Liver (tissue), 9 donors: ENCODE data around the gene CORO1A. TPM values are rescaled to one million over a fixed set of nuclear protein-coding genes. Genes with fewer than 3 reads are reported as not detected.

Source experiments
- DNase-seq: peaks from one replicate; pipeline ENCODE4 v3.0.0-alpha.2; 2017; ENCODE audit warnings: low spot score
- H3K27ac ChIP-seq, 2 donors: one replicate each; pipeline ENCODE4 v1.7.0; 2013; ENCODE audit warnings: inconsistent platforms in 2 of 2, low read length in 2 of 2, control low read depth in 1 of 2, low read depth in 1 of 2, mild to moderate bottlenecking in 1 of 2
- H3K27me3 ChIP-seq, 4 donors: one replicate each; pipeline versions ENCODE4 v1.6.1 to v1.7.0; 2013; ENCODE audit warnings: low read length in 3 of 4, inconsistent platforms in 1 of 4, mild to moderate bottlenecking in 1 of 4, moderate library complexity in 1 of 4; ENCODE audit not compliant: control insufficient read depth in 4 of 4, insufficient read depth in 4 of 4
- H3K36me3 ChIP-seq, 4 donors: one replicate each; pipeline versions ENCODE4 v1.6.1 to v1.7.0; 2013; ENCODE audit warnings: low read length in 3 of 4, mild to moderate bottlenecking in 3 of 4, low read depth in 1 of 4, moderate library complexity in 1 of 4; ENCODE audit not compliant: control insufficient read depth in 4 of 4, insufficient read depth in 3 of 4
- H3K4me1 ChIP-seq, 4 donors: one replicate each; pipeline versions ENCODE4 v1.6.1 to v1.7.0; 2013; ENCODE audit warnings: low read length in 3 of 4, mild to moderate bottlenecking in 3 of 4, moderate library complexity in 1 of 4; ENCODE audit not compliant: control insufficient read depth in 4 of 4, insufficient read depth in 4 of 4
- H3K4me3 ChIP-seq, 3 donors: one replicate each; pipeline versions ENCODE4 v1.6.1 to v1.7.0; 2013; ENCODE audit warnings: low read length in 3 of 3, control low read depth in 1 of 3, low read depth in 1 of 3, mild to moderate bottlenecking in 1 of 3
- H3K9ac ChIP-seq, 2 donors: one replicate each; pipeline ENCODE4 v1.7.0; 2013; ENCODE audit warnings: low read length in 2 of 2, mild to moderate bottlenecking in 2 of 2, moderate library complexity in 2 of 2, control low read depth in 1 of 2, low read depth in 1 of 2
- H3K9me3 ChIP-seq, 4 donors: one replicate each; pipeline versions ENCODE4 v1.6.1 to v1.7.0; 2013; ENCODE audit warnings: low read length in 3 of 4; ENCODE audit not compliant: control insufficient read depth in 4 of 4
- CTCF ChIP-seq: fragments of 150-350 bp; IDR thresholded peaks from 2 replicates; pipeline ENCODE4 v1.5.1; 2017; ENCODE audit warnings: improper control_type of control experiment, low read depth, low read length; ENCODE audit not compliant: missing input control
- EGR1 ChIP-seq, 2 donors: IDR thresholded peaks; 2 replicates each; pipeline ENCODE4 v1.6.1; 2016 to 2018; ENCODE audit warnings: antibody characterized with exemption in 2 of 2, low read depth in 2 of 2
- HNF4A ChIP-seq, 2 donors: conservative IDR thresholded peaks; 2 replicates each; pipeline ENCODE4 v1.6.1; 2016; ENCODE audit warnings: antibody characterized with exemption in 2 of 2, mild to moderate bottlenecking in 2 of 2
- HNF4G ChIP-seq: IDR thresholded peaks from 2 replicates; pipeline ENCODE4 v1.6.1; 2016; ENCODE audit warnings: antibody characterized with exemption
- MAX ChIP-seq: IDR thresholded peaks from 2 replicates; pipeline ENCODE4 v1.6.1; 2016; ENCODE audit warnings: antibody characterized with exemption
- NR2F2 ChIP-seq: IDR thresholded peaks from 2 replicates; pipeline ENCODE4 v1.6.1; 2016; ENCODE audit warnings: antibody characterized with exemption
- RAD21 ChIP-seq, 2 donors: IDR thresholded peaks; 2 replicates each; pipeline ENCODE4 v1.6.1; 2016; ENCODE audit warnings: antibody characterized with exemption in 2 of 2, mild to moderate bottlenecking in 2 of 2
- REST ChIP-seq: IDR thresholded peaks from 2 replicates; pipeline ENCODE4 v1.6.1; 2016; ENCODE audit warnings: antibody characterized with exemption, mild to moderate bottlenecking
- RXRA ChIP-seq, 2 donors: IDR thresholded peaks; 2 replicates each; pipeline ENCODE4 v1.6.1; 2017 to 2018; ENCODE audit warnings: antibody characterized with exemption in 2 of 2, mild to moderate bottlenecking in 1 of 2
- ZBTB33 ChIP-seq: IDR thresholded peaks from 2 replicates; pipeline ENCODE4 v1.6.1; 2016; ENCODE audit warnings: antibody characterized with exemption
- WGBS: extraction: QIAGEN DNeasy Blood & Tissue Kit; methylation state at CpG from one replicate; pipeline ENCODE4 v1.1.7; 2013; 5-methylcytosine and 5-hydroxymethylcytosine counted together
- polyA plus RNA-seq, 2 donors: library from polyadenylated mRNA; stranded (reverse) in 1 of 2; unstranded in 1 of 2; fragments of 200-250 nt in 1 of 2; fragments of >200 nt in 1 of 2; fragmentation: Nextera tagmentation in 1 of 2; extraction: Ambion mirVana in 1 of 2; gene quantifications; one replicate each; pipeline versions ENCODE4 v1.2.1 to v1.2.3, GENCODE V29; 2013 to 2015
- total RNA-seq, 2 donors: library from RNA; depleted of rRNA; stranded (reverse); fragments of >200 nt; gene quantifications; one replicate each; pipeline ENCODE4 v1.2.3, GENCODE V29; 2014
- donor health status: healthy.
- donor health status: healthy.
- donor health status: healthy.
- donor health status: healthy.
- donor health status: healthy.

Gene CORO1A
- total and polyA plus RNA-seq, 4 donors, result 6.0 to 26.7 (median 14.7) TPM

- TF ChIP-seq REST (no peak), NR2F2 (no peak)
Measured at GRCh38 chr16:30149250-30149930, 34.0 kb upstream of the CORO1A start (continued).

GRCh38 chr16:30151091-30151490, 32.3 kb upstream of the CORO1A start:
- Histone ChIP-seq H3K4me3 (no peak overlapping the region), H3K27ac (no peak overlapping the region), H3K36me3 (no peaks in the 10 kb centered on the region), H3K27me3 (no peaks in the 10 kb centered on the region), H3K9me3 (no peaks in the 10 kb centered on the region), H3K4me1 (no peaks in the 10 kb centered on the region), H3K9ac (no peak overlapping the region)
- WGBS, result 89% methylated on average over 7 of the region's 7 CpGs
- DNase-seq, result no peak
- no peak for TF ChIP-seq EGR1 (IDR thresholded peaks at IDR 0.05; ENCODE audit: low read depth in 2 of 2)
- TF ChIP-seq ZBTB33, result no peak
- TF ChIP-seq REST, result no peak
- no peak for TF ChIP-seq NR2F2
- no peak for TF ChIP-seq RXRA (IDR thresholded peaks at IDR 0.05)
- TF ChIP-seq HNF4G, result no peak
- no peak for TF ChIP-seq RAD21 (IDR thresholded peaks at IDR 0.05)
- TF ChIP-seq HNF4A (conservative IDR thresholded peaks at IDR 0.05), result no peak
- no peak for TF ChIP-seq CTCF
- no peak for TF ChIP-seq MAX
